HepG2 (cell line): Measurements from ENCODE around the gene TDRD10. TPM values are rescaled to one million over a fixed set of nuclear protein-coding genes. Genes with fewer than 3 reads are reported as not detected.

ENCODE experiments used
- ATAC-seq: fragments of 200-7000 bp; cut with Tn5 transposase; 3 replicates; pipeline ENCODE4 v1.9.1; 2020; ENCODE audit warnings: mild to moderate bottlenecking, moderate library complexity
- BruUV-seq: library from RNA; stranded (reverse); fragments of 400-500 nt; replicated peaks from 2 replicates; lab custom pipeline; 2021; lab: Mats Ljungman, UMichigan
- CTCF ChIA-PET: fragments of 300-600 bp; formaldehyde crosslinking; extraction: SDS; loops from one replicate; lab custom pipeline; 2021; ENCODE audit warnings: low total read pairs, inconsistent platforms, low intra/inter-chr PET ratio; lab: Yijun Ruan, JAX
- POLR2A ChIA-PET: fragments of 350-600 bp; sonication (Branson Sonifier 250); formaldehyde crosslinking; loops from one replicate; lab custom pipeline; 2020; ENCODE audit warnings: antibody characterized with exemption, inconsistent platforms; lab: Yijun Ruan, JAX
- DNase-seq: peaks from one replicate; pipeline ENCODE4 v3.0.0-alpha.2; 2015; ENCODE audit warnings: low spot score
- FAIRE-seq: peaks from 3 replicates; lab custom pipeline; 2011; peaks lifted over from hg19 to GRCh38; lab: Jason Lieb, UNC
- H2AFZ ChIP-seq: one replicate; pipeline ENCODE4 v1.6.1; 2011; ENCODE audit warnings: low read length, inconsistent platforms
- H3K27ac ChIP-seq: fragments of 300-600 bp; 3 replicates; pipeline ENCODE4 v1.8.0; 2011; ENCODE audit warnings: mixed run types, mild to moderate bottlenecking, mixed read lengths, low read length, inconsistent platforms; ENCODE audit not compliant: insufficient read depth; ENCODE audit errors: extremely low read length
- H3K27me3 ChIP-seq, 2 experiments: fragments of 200-600 bp in 1 of 2; 2 replicates in 1 of 2; 3 replicates in 1 of 2; pipeline versions ENCODE4 v1.6.0 to v1.8.0; 2011; ENCODE audit warnings: low read length in 2 of 2, mild to moderate bottlenecking in 2 of 2, moderate library complexity in 2 of 2, inconsistent platforms in 1 of 2; ENCODE audit not compliant: insufficient read depth in 2 of 2, control insufficient read depth in 1 of 2
- H3K36me3 ChIP-seq, 2 experiments: fragments of 200-600 bp in 1 of 2; replicated peaks in 1 of 2; 2 replicates in 1 of 2; 3 replicates in 1 of 2; pipeline versions ENCODE4 v1.5.1 to v1.8.0; 2011; ENCODE audit warnings: low read length in 2 of 2, inconsistent platforms in 1 of 2; ENCODE audit not compliant: insufficient read depth in 2 of 2, control insufficient read depth in 1 of 2
- H3K4me1 ChIP-seq: 2 replicates; pipeline ENCODE4 v1.5.1; 2012; ENCODE audit warnings: low read length, inconsistent platforms; ENCODE audit not compliant: insufficient read depth
- H3K4me2 ChIP-seq: 2 replicates; pipeline ENCODE4 v1.6.0; 2011; ENCODE audit warnings: low read depth, low read length, inconsistent platforms
- H3K4me3 ChIP-seq, 3 experiments: fragments of 200-600 bp in 1 of 3; sonication (generic), shearing (Covaris generic) in 1 of 3; replicated peaks in 1 of 3; 2 replicates each; pipeline ENCODE4 v1.5.1; 2011 to 2016; ENCODE audit warnings: low read length in 3 of 3, inconsistent platforms in 2 of 3, low read depth in 2 of 3, mild to moderate bottlenecking in 2 of 3, control low read depth in 1 of 3, mixed read lengths in 1 of 3; ENCODE audit not compliant: insufficient read depth in 1 of 3
- H3K79me2 ChIP-seq: one replicate; pipeline ENCODE4 v1.6.1; 2011; ENCODE audit warnings: low read length, inconsistent platforms; ENCODE audit not compliant: insufficient read depth
- H3K9ac ChIP-seq: 2 replicates; pipeline ENCODE4 v1.6.0; 2011; ENCODE audit warnings: mild to moderate bottlenecking, low read depth, low read length, inconsistent platforms; ENCODE audit not compliant: insufficient read depth
- H3K9me3 ChIP-seq: 2 replicates; pipeline ENCODE4 v1.5.1; 2012; ENCODE audit warnings: mild to moderate bottlenecking, low read length
- H4K20me1 ChIP-seq: 2 replicates; pipeline ENCODE4 v1.6.0; 2011; ENCODE audit warnings: inconsistent platforms, mild to moderate bottlenecking, low read length, moderate library complexity; ENCODE audit not compliant: insufficient read depth
- CREB1 ChIP-seq, 2 experiments: fragments of 450-650 bp in 1 of 2; IDR thresholded peaks; 2 replicates each; pipeline ENCODE4 v1.6.1; 2016 to 2017; ENCODE audit warnings: control low read depth in 1 of 2, mild to moderate bottlenecking in 1 of 2, missing compliant biosample characterization in 1 of 2, missing genetic modification characterization in 1 of 2
- EED ChIP-seq: sonication (generic); formaldehyde crosslinking; IDR thresholded peaks from 2 replicates; pipeline ENCODE4 v1.5.0; 2020; ENCODE audit warnings: mild to moderate bottlenecking, missing genetic modification reagents
- HNF4A ChIP-seq: sonication (generic); formaldehyde crosslinking; IDR thresholded peaks from 2 replicates; pipeline ENCODE4 v1.4.0; 2020; ENCODE audit warnings: missing genetic modification reagents
- KDM6A ChIP-seq: IDR thresholded peaks from 2 replicates; pipeline ENCODE4 v1.6.1; 2016; ENCODE audit warnings: low read depth
- MBD4 ChIP-seq: IDR thresholded peaks from 2 replicates; pipeline ENCODE4 v1.6.1; 2012; ENCODE audit warnings: low read length, inconsistent platforms, borderline replicate concordance
- PAX8 ChIP-seq: sonication (generic); formaldehyde crosslinking; IDR thresholded peaks from 2 replicates; pipeline ENCODE4 v1.8.0; 2022; ENCODE audit warnings: mild to moderate bottlenecking, missing genetic modification reagents, borderline replicate concordance
- REXO4 ChIP-seq: sonication (generic); formaldehyde crosslinking; IDR thresholded peaks from 2 replicates; pipeline ENCODE4 v1.8.0; 2022; ENCODE audit warnings: missing genetic modification reagents, mild to moderate bottlenecking, borderline replicate concordance
- SALL1 ChIP-seq: sonication (generic); formaldehyde crosslinking; IDR thresholded peaks from 2 replicates; pipeline ENCODE4 v1.8.0; 2022; ENCODE audit warnings: mild to moderate bottlenecking, missing genetic modification reagents
- SMYD3 ChIP-seq: sonication (generic); formaldehyde crosslinking; IDR thresholded peaks from 2 replicates; pipeline ENCODE4 v1.8.1; 2023; ENCODE audit warnings: mild to moderate bottlenecking, missing genetic modification reagents
- SRSF9 ChIP-seq: fragments of 200-400 bp; formaldehyde crosslinking; IDR thresholded peaks from 2 replicates; pipeline ENCODE4 v1.6.1; 2018; ENCODE audit warnings: borderline replicate concordance, mild to moderate bottlenecking, low read depth, low read length; ENCODE audit not compliant: insufficient read depth, poor library complexity, severe bottlenecking
- ZNF232 ChIP-seq: sonication (generic); formaldehyde crosslinking; IDR thresholded peaks from 2 replicates; pipeline ENCODE4 v1.4.0; 2020; ENCODE audit warnings: missing genetic modification reagents, borderline replicate concordance
- ZNF329 ChIP-seq: sonication (generic); formaldehyde crosslinking; IDR thresholded peaks from 2 replicates; pipeline ENCODE4 v1.9.0; 2021; ENCODE audit warnings: low read depth, mild to moderate bottlenecking, missing genetic modification reagents
- ZNF589 ChIP-seq: sonication (generic); formaldehyde crosslinking; conservative IDR thresholded peaks from 2 replicates; pipeline ENCODE4 v1.8.0; 2022; ENCODE audit warnings: mild to moderate bottlenecking, moderate library complexity, missing genetic modification reagents
- ZNF670 ChIP-seq: sonication (generic); formaldehyde crosslinking; IDR thresholded peaks from 2 replicates; pipeline ENCODE4 v1.8.0; 2022; ENCODE audit warnings: mild to moderate bottlenecking, missing genetic modification reagents, borderline replicate concordance
- ZNF777 ChIP-seq: sonication (generic); formaldehyde crosslinking; IDR thresholded peaks from 2 replicates; pipeline ENCODE4 v1.4.0; 2020; ENCODE audit warnings: missing genetic modification reagents
- WGBS: methylation state at CpG from one replicate; pipeline ENCODE4 v1.1.6; 2017; ENCODE audit warnings: low lambda C conversion rate; 5-methylcytosine and 5-hydroxymethylcytosine counted together
- in situ Hi-C: cut with HindIII; loops from 2 replicates; pipeline ENCODE4 v1.10.0; 2017; ENCODE audit warnings: low pct_unique_long_range_greater_than_20kb; ENCODE audit not compliant: extremely low pct_ligation_motif_present
- intact Hi-C: fragments of 100-400 bp; cut with micrococcal nuclease; formaldehyde crosslinking; loops from one replicate; pipeline ENCODE4 v1.10.0; 2022; ENCODE audit not compliant: unreplicated experiment
- polyA plus RNA-seq, 8 experiments: library from polyadenylated mRNA; depleted of rRNA in 3 of 8; stranded (reverse) in 7 of 8; unstranded in 1 of 8; fragments of >200 nt; fragmentation: Illumina TruSeq in 4 of 8; extraction: Trizol in 4 of 8; gene quantifications; 2 replicates each; pipeline versions ENCODE4 v1.2.1 to v1.2.3, GENCODE V29; 2011 to 2016; ENCODE audit warnings: low read depth in 4 of 8, missing spikeins in 1 of 8, mixed read lengths in 1 of 8; ENCODE audit not compliant: insufficient read depth in 1 of 8
- total RNA-seq, 5 experiments: library from RNA; depleted of rRNA; stranded (reverse); fragments of >200 nt; fragmentation: Illumina TruSeq; extraction: Trizol; gene quantifications; 2 replicates each; pipeline ENCODE4 v1.2.3, GENCODE V29; 2016; ENCODE audit warnings: low read depth in 1 of 5
- TF ChIP-seq, protein P1 (sequence below): sonication (generic); formaldehyde crosslinking; IDR thresholded peaks from 2 replicates; pipeline ENCODE4 v1.4.0; 2020; ENCODE audit warnings: missing genetic modification reagents

The TDRD10 gene
- total and polyA plus RNA-seq, 2 of the 13 experiments (the other 11 are each of a cell fraction or from before 2014, with no cell fraction given), result not detected

DNA sequence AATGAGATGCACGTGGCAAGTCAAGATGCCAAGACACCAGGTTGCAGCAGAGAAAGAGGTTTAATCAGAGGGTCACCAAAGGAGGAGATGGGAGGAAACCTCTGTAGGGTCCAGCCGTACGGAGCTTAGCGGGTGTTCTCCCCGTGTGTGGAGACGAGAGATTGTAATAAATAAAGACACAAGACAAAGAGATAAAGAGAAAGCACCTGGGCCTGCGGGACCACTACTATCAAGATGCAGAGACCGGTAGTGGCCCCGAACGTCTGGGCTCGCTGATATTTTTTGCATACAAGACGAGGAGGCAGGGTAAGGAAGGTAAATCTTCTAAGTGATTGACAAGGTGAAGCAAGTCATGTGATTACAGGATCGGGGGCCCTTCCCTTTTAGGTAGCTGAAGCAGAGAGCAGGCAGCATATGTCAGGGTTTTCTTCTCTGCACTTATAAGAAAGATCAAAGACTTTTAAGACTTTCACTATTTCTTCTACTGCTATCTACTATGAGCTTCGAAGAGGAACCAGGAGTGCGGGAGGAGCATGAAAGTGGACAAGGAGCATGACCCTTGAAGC is 41.2 kb upstream of the TDRD10 start:
- Histone ChIP-seq H3K9me3 (no peaks in the 10 kb centered on the region), H3K27me3 (no peaks in the 10 kb centered on the region), H4K20me1 (no peaks in the 10 kb centered on the region), H3K4me1 (no peaks in the 10 kb centered on the region), H3K36me3 (no peaks in the 10 kb centered on the region), H3K9ac (no peak overlapping the region), H3K79me2 (no peaks in the 10 kb centered on the region), H3K4me3 (no peak overlapping the region), H2AFZ (no peak overlapping the region), H3K27ac (no peak overlapping the region), H3K4me2 (no peak overlapping the region)
- TF ChIP-seq, protein P1, sequence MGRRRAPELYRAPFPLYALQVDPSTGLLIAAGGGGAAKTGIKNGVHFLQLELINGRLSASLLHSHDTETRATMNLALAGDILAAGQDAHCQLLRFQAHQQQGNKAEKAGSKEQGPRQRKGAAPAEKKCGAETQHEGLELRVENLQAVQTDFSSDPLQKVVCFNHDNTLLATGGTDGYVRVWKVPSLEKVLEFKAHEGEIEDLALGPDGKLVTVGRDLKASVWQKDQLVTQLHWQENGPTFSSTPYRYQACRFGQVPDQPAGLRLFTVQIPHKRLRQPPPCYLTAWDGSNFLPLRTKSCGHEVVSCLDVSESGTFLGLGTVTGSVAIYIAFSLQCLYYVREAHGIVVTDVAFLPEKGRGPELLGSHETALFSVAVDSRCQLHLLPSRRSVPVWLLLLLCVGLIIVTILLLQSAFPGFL (CRISPR knock-in tag), result no peak
- TF ChIP-seq HNF4A (CRISPR knock-in tag) (no peak), MBD4 (no peak), REXO4 (CRISPR knock-in tag) (no peak), ZNF589 (CRISPR knock-in tag) (no peak), EED (no peak), ZNF670 (no peak), PAX8 (CRISPR knock-in tag) (no peak), CREB1 (IDR thresholded peaks at IDR 0.05) (no peak), CREB1 (CRISPR knock-in tag; IDR thresholded peaks at IDR 0.05) (no peak), SALL1 (CRISPR knock-in tag) (no peak), ZNF232 (no peak), KDM6A (no peak), SRSF9 (no peak), ZNF329 (CRISPR knock-in tag) (no peak), SMYD3 (CRISPR knock-in tag) (no peak), ZNF777 (CRISPR knock-in tag) (no peak)
- DNase-seq (no peak), ATAC-seq (no peak), FAIRE-seq (no peak)
- CTCF ChIA-PET, result no interaction called here
- intact Hi-C loops, result no loop called here
- in situ Hi-C loops, result no loop called here
- 86% methylated on average over 15 of the region's 15 CpGs for WGBS
- no TSS peak for BruUV-seq
- POLR2A ChIA-PET, result no interaction called here
